PFSK-1 (cell line): ENCODE measurements around the gene USP7.
A peak's percentile ranks its signal among the peaks of the same experiment; 100 is the strongest.

Source experiments
- FOXP2 ChIP-seq: optimal IDR thresholded peaks from 2 replicates; pipeline ENCODE3; 2011; ENCODE audit warnings: borderline replicate concordance, control low read depth, inconsistent platforms; ENCODE audit not compliant: insufficient read depth; ENCODE audit errors: extremely low read length, extremely low read depth
- POLR2AphosphoS5 ChIP-seq: IDR thresholded peaks from 2 replicates; pipeline ENCODE4 v1.6.1; 2012; ENCODE audit warnings: low read depth, mild to moderate bottlenecking, control low read depth, low read length, moderate library complexity
- REST ChIP-seq, 2 experiments: IDR thresholded peaks; 2 replicates each; pipeline versions ENCODE4 v1.6.1 to v1.8.0; 2011 to 2012; ENCODE audit warnings: low read depth in 2 of 2, low read length in 2 of 2, control low read depth in 1 of 2, inconsistent platforms in 1 of 2, mild to moderate bottlenecking in 1 of 2, moderate library complexity in 1 of 2; ENCODE audit not compliant: insufficient read depth in 1 of 2
- SIN3A ChIP-seq: IDR thresholded peaks from 2 replicates; pipeline ENCODE4 v1.6.1; 2012; ENCODE audit warnings: mild to moderate bottlenecking, low read length, moderate library complexity, borderline replicate concordance; ENCODE audit not compliant: insufficient read depth
- TAF1 ChIP-seq: IDR thresholded peaks from 2 replicates; pipeline ENCODE4 v1.6.1; 2012; ENCODE audit warnings: low read length, control low read depth, borderline replicate concordance; ENCODE audit not compliant: insufficient read depth

USP7 gene

GRCh38 chr16:8936421-8936820 lies 27.3 kb downstream of the USP7 start:
- TF ChIP-seq SIN3A (no peak), REST (IDR thresholded peaks at IDR 0.05; ENCODE audit: insufficient read depth in 1 of 2, low read depth in 2 of 2, low read length in 2 of 2) (no peak), POLR2AphosphoS5 (no peak), FOXP2 (no peak), TAF1 (no peak)

DNA sequence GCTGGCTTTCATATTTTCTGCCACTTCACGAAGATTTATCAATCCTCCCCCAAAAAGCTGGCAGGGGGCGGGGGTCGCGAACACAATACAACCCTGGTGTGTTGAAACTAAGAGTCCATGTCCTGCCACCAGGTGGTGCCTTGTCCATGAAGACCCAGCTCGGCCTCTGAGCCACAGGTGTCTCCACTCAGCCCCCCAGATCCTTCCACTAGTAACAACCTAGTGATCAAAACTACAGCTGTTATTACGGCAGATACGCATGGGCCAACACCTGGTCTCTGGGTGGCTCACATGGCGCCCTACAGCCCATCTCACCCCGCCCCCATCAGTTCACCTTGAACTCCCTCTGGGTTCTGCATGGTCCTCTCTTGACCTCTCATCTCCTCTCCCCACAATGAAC lies 27.7 kb downstream of the USP7 start:
- TF ChIP-seq SIN3A (no peak), POLR2AphosphoS5 (no peak), FOXP2 (no peak), TAF1 (no peak), REST (IDR thresholded peaks at IDR 0.05; ENCODE audit: insufficient read depth in 1 of 2, low read depth in 2 of 2, low read length in 2 of 2) (no peak)

DNA sequence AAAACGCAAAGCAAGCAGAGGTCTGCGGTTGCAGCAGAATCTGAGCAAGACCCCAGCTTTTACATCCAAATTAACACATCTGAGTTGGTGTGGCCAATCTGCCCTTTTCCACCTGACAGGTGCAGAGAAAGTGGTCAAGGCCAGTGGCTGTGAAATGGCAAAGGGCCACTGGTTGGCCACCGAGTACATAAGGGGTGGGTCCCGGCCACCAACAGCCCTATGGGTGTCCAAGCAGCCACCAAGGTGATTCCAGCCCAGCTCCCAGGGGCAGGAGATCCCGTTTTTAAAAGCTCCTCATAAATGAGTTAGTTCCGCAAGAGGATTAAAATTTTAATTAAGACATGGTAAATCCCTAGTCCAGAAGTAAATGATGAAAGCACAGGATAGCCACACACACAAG lies 29.1 kb downstream of the USP7 start:
- TF ChIP-seq FOXP2 (no peak), POLR2AphosphoS5 (no peak), SIN3A (no peak), REST (IDR thresholded peaks at IDR 0.05; ENCODE audit: insufficient read depth in 1 of 2, low read depth in 2 of 2, low read length in 2 of 2) (no peak), TAF1 (no peak)

DNA sequence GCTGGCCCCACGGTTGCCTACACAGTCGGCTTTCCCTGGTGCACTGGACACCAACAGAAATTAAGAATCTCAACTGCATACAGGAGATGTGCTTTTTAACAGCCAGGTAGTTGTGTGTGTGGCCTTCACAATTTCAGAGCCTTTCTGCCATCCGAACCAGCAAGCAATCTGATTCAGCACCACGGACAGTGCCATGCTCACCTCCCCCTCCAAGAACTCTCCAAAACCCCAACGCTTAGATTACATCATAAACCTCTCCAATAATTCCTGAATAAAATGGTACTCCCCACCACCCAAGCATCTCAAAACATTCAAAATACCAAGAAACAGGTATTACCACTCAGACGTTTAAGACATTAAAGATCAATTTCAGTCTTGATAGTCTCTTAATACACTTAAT lies 31.8 kb downstream of the USP7 start:
- peak; percentile 93 to 98 for TF ChIP-seq REST (IDR thresholded peaks at IDR 0.05; ENCODE audit: insufficient read depth in 1 of 2, low read depth in 2 of 2, low read length in 2 of 2)
- no peak for TF ChIP-seq TAF1

- TF ChIP-seq POLR2AphosphoS5 = no peak
- TF ChIP-seq FOXP2 = no peak
- no peak for TF ChIP-seq SIN3A
- no peak for TF ChIP-seq REST (IDR thresholded peaks at IDR 0.05; ENCODE audit: insufficient read depth in 1 of 2, low read depth in 2 of 2, low read length in 2 of 2)
- no peak for TF ChIP-seq TAF1
Observed at GRCh38 chr16:8929086-8929748, 34.5 kb downstream of the USP7 start.
